GM06990 (cell line): ENCODE data around the gene CCR6.
"Not testable (repeated sequence)": the region's sequence is repeated elsewhere in the genome, so short reads cannot be mapped to it uniquely, and the experiment has no call there.

Source experiments
- DNase-seq: peaks from one replicate; pipeline ENCODE4 v3.0.0-alpha.2; 2011; ENCODE audit not compliant: insufficient read length; ENCODE audit errors: extremely low read depth
- H3K27me3 ChIP-seq: replicated peaks from 2 replicates; pipeline ENCODE4 v1.6.0; 2011; ENCODE audit warnings: low read length; ENCODE audit not compliant: control insufficient read depth, insufficient read depth
- H3K36me3 ChIP-seq: 2 replicates; pipeline ENCODE4 v1.5.1; 2011; ENCODE audit warnings: low read length; ENCODE audit not compliant: control insufficient read depth, insufficient read depth
- H3K4me3 ChIP-seq: replicated peaks from 2 replicates; pipeline ENCODE4 v1.5.1; 2011; ENCODE audit warnings: low read depth, mild to moderate bottlenecking, control low read depth, low read length

CCR6 gene

GRCh38 chr6:167185101-167185500 lies 62.2 kb downstream of the CCR6 start:
- not testable (repeated sequence) for H3K36me3 ChIP-seq, H3K27me3 ChIP-seq, H3K4me3 ChIP-seq, DNase-seq

GRCh38 chr6:167187275-167187674 lies 64.4 kb downstream of the CCR6 start:
- not testable (repeated sequence) for H3K27me3 ChIP-seq, H3K36me3 ChIP-seq, DNase-seq, H3K4me3 ChIP-seq
